NB4 (cell line): ENCODE data around the gene ABCB6.

Experiments
- CTCF ChIP-seq: IDR thresholded peaks from one replicate; pipeline ENCODE4 v1.5.1; 2012; ENCODE audit warnings: low read depth, low read length
- MYC ChIP-seq: IDR thresholded peaks from 2 replicates; pipeline ENCODE4 v1.6.1; 2011; ENCODE audit warnings: low read depth, low read length

- no peak for TF ChIP-seq CTCF
- no peak for TF ChIP-seq MYC
Measured at GRCh38 chr2:219246559-219246958, 27.8 kb upstream of the ABCB6 start.
